GM21737 (cell line): Measurements from ENCODE around the gene JAZF1.
A peak's percentile ranks its signal among the peaks of the same experiment; 100 is the strongest.

ENCODE experiments used
- ATAC-seq: cut with Tn5 transposase; IDR thresholded peaks from one replicate; pipeline ENCODE4 v1.9.1; 2021; ENCODE audit warnings: mild to moderate bottlenecking, moderate library complexity; ENCODE audit not compliant: unreplicated experiment

The JAZF1 gene

GRCh38 chr7:28054531-28055160 lies 125.9 kb downstream of the JAZF1 start:
- no peak for ATAC-seq

GRCh38 chr7:28052933-28053332 lies 127.7 kb downstream of the JAZF1 start:
- no peak for ATAC-seq

GRCh38 chr7:28048694-28049093 lies 131.9 kb downstream of the JAZF1 start:
- ATAC-seq: no peak

DNA sequence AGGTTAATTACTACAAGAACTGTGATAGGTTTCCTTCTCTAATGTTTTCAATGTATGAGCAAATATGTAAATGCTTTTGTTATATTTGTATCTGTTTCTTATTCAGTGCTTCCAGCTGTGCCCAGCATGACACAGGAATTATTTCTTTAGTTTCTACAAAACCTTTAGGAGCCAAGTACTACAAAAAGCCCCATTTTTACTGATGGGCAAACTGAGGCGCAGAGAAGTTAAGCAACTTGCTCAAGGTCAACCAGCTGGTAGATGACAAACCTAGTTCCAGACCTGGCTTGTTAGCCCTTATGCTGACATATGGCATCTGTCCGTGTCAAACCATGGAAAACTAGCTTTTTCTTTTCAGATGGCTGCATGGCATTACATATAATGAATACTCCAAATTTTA lies 134.6 kb downstream of the JAZF1 start:
- no peak for ATAC-seq

GRCh38 chr7:28045592-28045991 lies 135.0 kb downstream of the JAZF1 start:
- ATAC-seq: no peak

GRCh38 chr7:28044825-28045224 lies 135.8 kb downstream of the JAZF1 start:
- ATAC-seq: no peak

DNA sequence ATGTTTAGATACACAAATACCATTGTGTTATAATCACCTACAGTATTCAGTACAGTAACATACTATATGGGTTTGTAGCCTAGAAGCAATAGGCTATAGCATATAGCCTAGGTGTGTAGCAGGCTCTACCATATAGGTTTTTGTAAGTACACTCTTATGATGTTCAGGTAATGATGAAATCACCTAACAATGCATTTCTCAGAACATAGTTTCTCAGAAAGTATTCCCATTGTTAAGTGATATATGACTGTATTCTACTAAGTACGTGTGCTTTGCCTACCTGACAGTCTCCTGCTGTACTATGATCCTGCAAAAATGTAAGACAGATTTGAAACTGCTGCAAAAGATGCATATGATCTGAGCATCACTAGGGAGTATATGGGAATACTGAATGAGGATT lies 137.9 kb downstream of the JAZF1 start:
- no peak for ATAC-seq

GRCh38 chr7:28041508-28042314 lies 138.9 kb downstream of the JAZF1 start:
- no peak for ATAC-seq

DNA sequence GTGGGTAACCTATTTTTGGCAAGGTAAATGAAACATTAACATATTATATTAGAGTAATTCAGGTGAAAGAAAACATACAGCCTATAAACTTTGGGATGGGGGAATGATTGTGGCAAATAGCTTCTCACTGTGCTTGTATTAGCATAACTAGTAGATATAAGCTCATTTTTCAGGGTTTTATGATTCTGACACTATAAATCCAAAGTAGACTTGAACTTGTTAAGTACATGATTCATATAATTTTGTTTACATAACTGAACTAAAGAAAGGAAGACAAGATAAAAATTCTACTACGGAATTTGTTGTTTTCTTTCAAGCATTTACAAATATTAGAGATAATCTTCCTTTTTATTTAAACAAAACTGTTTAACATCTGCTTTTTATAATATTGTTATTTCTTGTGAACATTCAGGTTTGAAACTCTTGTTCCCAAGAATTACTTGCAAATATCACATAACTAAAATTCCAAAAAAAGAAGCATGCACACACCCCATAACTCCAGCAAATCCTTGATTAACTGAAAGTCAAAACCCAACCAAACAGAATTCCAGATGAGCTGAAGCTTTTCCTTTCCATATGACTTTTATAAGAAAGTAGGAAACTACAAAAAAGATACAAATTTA lies 142.3 kb downstream of the JAZF1 start:
- no peak for ATAC-seq

DNA sequence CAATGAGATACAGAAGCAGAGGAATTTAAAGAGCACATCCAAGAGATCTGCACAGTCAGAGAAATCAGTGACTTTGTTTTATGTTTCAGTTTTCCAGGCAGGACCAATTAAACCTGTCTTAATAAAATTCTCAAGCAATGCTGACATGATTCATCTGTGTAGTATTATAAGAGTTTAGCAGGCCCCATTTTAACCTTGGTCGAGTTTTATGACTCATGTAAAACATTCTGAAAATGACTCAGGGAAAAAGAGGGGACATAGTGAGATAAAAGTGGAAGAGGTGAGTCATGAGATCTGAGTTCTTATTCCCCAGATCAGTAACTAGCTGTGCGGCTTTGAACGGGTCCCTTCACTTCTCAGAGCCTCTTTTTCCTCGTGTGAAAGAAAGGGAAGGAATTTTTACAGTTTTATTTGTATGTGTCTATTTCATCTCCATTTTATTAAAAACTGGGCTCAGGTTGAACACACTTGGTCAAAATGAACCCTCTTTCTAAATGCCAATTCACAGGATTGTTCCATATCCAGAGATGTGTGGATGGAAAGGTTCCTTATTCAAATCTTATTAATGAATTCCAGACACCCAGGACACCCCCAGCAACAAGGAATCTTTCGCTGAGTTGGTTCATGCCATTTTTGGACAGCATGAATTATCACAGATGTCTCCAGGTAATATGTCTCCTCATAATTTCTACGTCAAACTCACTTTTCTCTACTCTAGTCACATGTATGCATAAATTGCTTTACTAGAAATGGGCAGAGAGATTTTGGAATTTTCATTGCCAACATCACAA lies 143.2 kb downstream of the JAZF1 start:
- ATAC-seq: peak; percentile 93

GRCh38 chr7:28036696-28037095 lies 143.9 kb downstream of the JAZF1 start:
- ATAC-seq: no peak

GRCh38 chr7:28033386-28033785 lies 147.2 kb downstream of the JAZF1 start:
- no peak for ATAC-seq

- ATAC-seq: no peak
These were observed 147.7 kb downstream of the JAZF1 start for GRCh38 chr7:28032738-28033380.

DNA sequence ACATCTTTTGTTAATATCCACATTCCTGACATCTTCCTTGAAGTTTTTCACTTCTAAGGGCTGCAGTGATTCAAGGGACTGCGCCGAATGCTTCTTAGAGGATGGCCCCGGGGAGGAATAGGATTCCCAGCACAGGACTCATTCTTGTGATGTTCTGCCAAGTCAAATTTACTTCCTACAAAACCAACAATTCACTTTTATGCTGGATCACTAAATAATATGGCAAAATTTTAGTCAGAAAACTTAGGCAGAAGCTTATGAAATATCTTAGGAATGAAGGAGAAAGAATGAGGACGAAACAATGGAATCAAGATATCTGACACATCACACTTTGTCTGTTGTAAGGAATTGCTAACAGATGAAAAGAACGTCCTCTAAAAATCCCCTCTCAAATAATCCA lies 151.5 kb downstream of the JAZF1 start:
- ATAC-seq: no peak

GRCh38 chr7:28028471-28028870 lies 152.1 kb downstream of the JAZF1 start:
- ATAC-seq: no peak

GRCh38 chr7:28026237-28026636 lies 154.4 kb downstream of the JAZF1 start:
- ATAC-seq: no peak

- ATAC-seq: no peak
These were observed 155.7 kb downstream of the JAZF1 start for GRCh38 chr7:28024786-28025334.

DNA sequence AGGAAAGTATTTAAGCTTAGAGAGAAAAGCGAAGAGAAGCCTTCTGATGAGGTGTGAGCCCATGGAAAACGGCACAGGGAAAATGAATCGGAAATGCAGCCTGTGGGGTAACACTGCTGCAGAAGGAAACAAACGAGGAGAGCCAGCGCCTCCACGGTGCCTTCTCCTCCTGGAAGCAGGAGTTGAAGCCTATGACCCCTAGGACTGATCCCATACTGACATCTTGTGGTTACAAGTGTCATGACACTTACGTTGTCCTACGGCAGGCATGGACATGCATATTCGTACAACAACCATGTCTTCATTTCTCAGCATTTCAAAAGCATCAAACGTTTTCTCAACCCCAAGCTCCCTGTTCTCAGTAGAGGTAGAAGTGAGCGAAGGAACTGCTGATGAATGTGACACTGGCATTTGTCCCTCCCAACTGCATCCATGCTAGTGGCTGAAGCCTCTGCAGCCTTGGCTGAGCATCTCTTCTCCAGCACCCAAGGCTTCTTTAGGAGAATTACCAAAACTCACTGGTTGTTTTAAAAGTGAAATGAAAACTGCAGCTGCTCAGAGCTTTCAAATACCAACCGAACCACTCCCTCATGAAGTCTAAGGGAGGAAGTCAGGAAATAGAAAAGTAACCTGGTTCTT lies 160.2 kb downstream of the JAZF1 start:
- peak; percentile 62 for ATAC-seq

DNA sequence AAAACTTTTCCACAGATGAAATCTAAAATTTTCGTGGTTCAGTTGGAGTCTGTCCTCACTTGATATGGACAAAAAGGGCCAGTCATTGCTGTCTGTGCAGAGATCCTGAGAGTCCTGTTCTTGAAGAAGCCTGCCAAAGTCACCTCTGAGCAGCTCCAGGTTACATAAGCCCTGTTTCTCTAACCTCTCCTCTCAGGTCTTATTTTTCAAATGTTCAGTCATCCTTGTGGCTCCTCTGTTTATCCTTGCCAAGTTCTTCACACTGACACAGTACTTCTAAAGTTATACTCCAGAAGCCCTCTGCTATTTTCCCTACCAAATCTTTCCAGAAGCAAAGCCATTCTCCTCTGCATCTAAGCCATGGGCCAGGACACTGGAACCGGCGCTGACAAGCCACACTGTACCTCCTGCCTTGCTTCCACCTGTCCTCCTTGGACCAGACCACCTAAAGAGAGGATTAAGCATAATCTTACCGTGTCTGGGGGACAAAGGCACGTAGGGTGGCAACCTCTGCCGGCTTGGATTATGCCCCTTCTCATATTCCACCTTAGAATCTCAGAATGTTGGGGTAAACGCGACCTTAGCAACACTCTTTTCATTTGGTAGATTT lies 161.6 kb downstream of the JAZF1 start:
- ATAC-seq: no peak

GRCh38 chr7:28018446-28018845 lies 162.1 kb downstream of the JAZF1 start:
- ATAC-seq: no peak
